Natural killer cell (primary cell): ENCODE measurements around the gene ATP23. TPM values are rescaled to one million over a fixed set of nuclear protein-coding genes. Genes with fewer than 3 reads are reported as not detected.

Source experiments
- ATAC-seq, 3 donors: fragments of 150-1000 bp in 2 of 3; fragments of 200-7000 bp in 1 of 3; cut with Tn5 transposase; 1 replicate in 1 of 3; 2 replicates in 2 of 3; pipeline ENCODE4 v1.10.0; 2021; ENCODE audit warnings: mild to moderate bottlenecking in 2 of 3, moderate library complexity in 2 of 3
- DNase-seq, 2 donors: peaks; one replicate each; pipeline versions ENCODE4 v3.0.0 to v3.0.0-alpha.2; 2013 to 2021; ENCODE audit warnings: mixed read lengths in 1 of 2
- H3K27ac ChIP-seq: one replicate; pipeline ENCODE4 v1.5.1; 2013; ENCODE audit warnings: mild to moderate bottlenecking, low read length
- H3K27me3 ChIP-seq: one replicate; pipeline ENCODE4 v1.6.1; 2013; ENCODE audit warnings: low read length; ENCODE audit not compliant: control insufficient read depth, insufficient read depth
- H3K36me3 ChIP-seq: one replicate; pipeline ENCODE4 v1.6.1; 2013; ENCODE audit warnings: low read length; ENCODE audit not compliant: control insufficient read depth, insufficient read depth
- H3K4me1 ChIP-seq: one replicate; pipeline ENCODE4 v1.6.1; 2013; ENCODE audit warnings: low read length; ENCODE audit not compliant: control insufficient read depth, insufficient read depth
- H3K4me3 ChIP-seq: one replicate; pipeline ENCODE4 v1.5.1; 2013; ENCODE audit warnings: low read length
- H3K9me3 ChIP-seq: one replicate; pipeline ENCODE4 v1.6.1; 2013; ENCODE audit warnings: low read length; ENCODE audit not compliant: control insufficient read depth, insufficient read depth
- H3K27ac Mint-ChIP-seq, 2 donors: one replicate each; pipeline ENCODE4 v1.8.0; 2022; ENCODE audit warnings: mild to moderate bottlenecking in 2 of 2, mixed read lengths in 2 of 2, moderate library complexity in 1 of 2
- H3K27me3 Mint-ChIP-seq, 2 donors: one replicate each; pipeline ENCODE4 v1.8.0; 2022; ENCODE audit warnings: low read depth in 2 of 2, mixed read lengths in 2 of 2
- H3K36me3 Mint-ChIP-seq: one replicate; pipeline ENCODE4 v1.8.0; 2022; ENCODE audit warnings: mixed read lengths
- H3K4me1 Mint-ChIP-seq, 2 donors: one replicate each; pipeline ENCODE4 v1.8.0; 2022; ENCODE audit warnings: mixed read lengths in 2 of 2
- H3K4me3 Mint-ChIP-seq: one replicate; pipeline ENCODE4 v1.8.0; 2022; ENCODE audit warnings: mild to moderate bottlenecking, moderate library complexity, mixed read lengths
- H3K9me3 Mint-ChIP-seq, 2 donors: one replicate each; pipeline ENCODE4 v1.8.0; 2022; ENCODE audit warnings: mixed read lengths in 2 of 2
- CTCF ChIP-seq: fragments of 200-600 bp; IDR thresholded peaks from one replicate; pipeline ENCODE4 v1.8.0; 2022; ENCODE audit warnings: antibody characterized with exemption
- WGBS: methylation state at CpG from one replicate; pipeline ENCODE4 v1.1.7; 2013; ENCODE audit warnings: missing lambda C conversion rate; ENCODE audit not compliant: insufficient coverage; 5-methylcytosine and 5-hydroxymethylcytosine counted together
- intact Hi-C: fragments of 100-400 bp; cut with micrococcal nuclease; formaldehyde crosslinking; loops from one replicate; pipeline ENCODE4 v1.14.2; 2022
- total RNA-seq, 4 donors: library from RNA; stranded (reverse); fragments of 120-200 nt in 1 of 4; gene quantifications; one replicate each; pipeline versions ENCODE4 v1.2.3 to v1.2.4, GENCODE V29; 2013 to 2022

The ATP23 gene
- total RNA-seq, 3 donors from 2014 or later (not counting 1 experiment from before 2014, with no cell fraction given), result 4.9 to 8.8 (median 6.3) TPM

DNA sequence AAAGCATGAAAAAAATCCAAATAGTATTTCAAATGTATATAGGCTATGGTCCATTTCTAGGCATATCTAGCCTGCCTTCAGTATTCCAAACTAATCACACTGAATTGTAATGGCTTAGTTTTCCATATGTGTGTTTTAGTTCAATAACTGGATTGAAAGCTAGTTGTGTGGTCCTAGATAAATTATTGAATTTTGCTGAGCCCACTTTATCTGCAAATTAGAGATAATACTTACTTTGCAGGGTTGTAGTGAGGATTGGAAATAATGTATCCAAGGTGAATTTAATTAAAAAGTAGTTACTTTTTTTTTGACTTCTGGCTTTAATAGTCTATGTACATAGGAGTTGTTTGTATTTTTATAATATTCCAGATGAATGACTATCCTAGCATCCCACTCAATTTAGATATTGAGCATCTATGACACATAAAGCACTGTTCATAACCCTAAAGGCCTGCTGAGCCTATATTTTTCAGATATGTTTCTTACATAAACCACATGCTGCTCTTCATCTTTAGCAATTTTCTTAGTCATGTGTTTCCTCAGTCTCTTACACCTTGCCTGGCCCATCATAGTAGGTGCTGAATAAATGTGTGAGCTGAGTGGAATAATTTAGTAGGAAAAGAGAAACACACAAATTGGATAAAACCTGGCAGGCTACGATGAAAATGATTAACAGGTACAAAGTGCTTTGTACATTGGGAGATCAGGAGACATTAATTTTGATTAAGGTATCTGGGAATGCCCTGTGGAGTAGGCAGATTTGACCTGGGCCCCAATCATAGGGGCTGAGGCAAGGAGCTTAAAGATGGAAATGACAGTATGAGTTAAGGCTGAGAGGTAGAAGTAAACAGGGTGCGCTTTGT lies 1.1 kb upstream of the ATP23 start:
- peak overlapping the region; percentile 54 for H3K4me3 ChIP-seq
- Mint-ChIP-seq H3K36me3 (no peaks in the 10 kb centered on the region), H3K27me3 (no peaks in the 10 kb centered on the region)

DNA sequence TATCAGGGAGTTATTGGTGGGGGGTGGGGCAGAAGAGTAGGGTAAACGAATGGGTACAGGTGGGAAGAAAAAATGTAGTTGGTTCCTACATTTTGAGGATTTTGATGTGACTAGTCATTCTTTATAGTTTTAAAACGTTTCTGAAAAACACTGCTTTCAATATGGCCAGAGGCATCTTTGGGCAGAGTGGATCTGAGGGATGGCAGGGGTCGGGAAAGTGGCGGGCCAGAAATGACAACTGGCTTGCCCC lies 527 bp upstream of the ATP23 start:
- intact Hi-C loops, result no loop called here
- Histone ChIP-seq H3K27ac (peak overlapping the region; percentile 88), H3K4me3 (peak overlapping the region; percentile 54), H3K9me3 (no peaks in the 10 kb centered on the region), H3K27me3 (no peaks in the 10 kb centered on the region), H3K36me3 (no peaks in the 10 kb centered on the region), H3K4me1 (peaks cover 16% of the 10 kb centered on the region)
- no peak for ATAC-seq
- Mint-ChIP-seq H3K9me3 (no peaks in the 10 kb centered on the region), H3K27me3 (no peaks in the 10 kb centered on the region), H3K4me1 (peaks cover 37 to 44% of the 10 kb centered on the region in 2 donors), H3K27ac (peak overlapping the region; percentile 95 to 99), H3K4me3 (peak overlapping the region; percentile 96), H3K36me3 (no peaks in the 10 kb centered on the region)
- 9% methylated on average over 4 of the region's 4 CpGs for WGBS
- no peak for TF ChIP-seq CTCF
- DNase-seq, result no peak

More for the DNA sequence above, 1.1 kb upstream of the ATP23 start:
- DNase-seq (peak in 1 of 2 donors; percentile 27), ATAC-seq (no peak)
- no peaks in the 10 kb centered on the region for H3K36me3 ChIP-seq
- WGBS, result 83% methylated on average over 2 of the region's 2 CpGs
- peaks cover 17% of the 10 kb centered on the region for H3K4me1 ChIP-seq
- intact Hi-C loops, result no loop called here
- H3K27ac Mint-ChIP-seq, result peak overlapping the region; percentile 95 to 99
- H3K27me3 ChIP-seq, result no peaks in the 10 kb centered on the region
- no peaks in the 10 kb centered on the region for H3K9me3 ChIP-seq
- H3K9me3 Mint-ChIP-seq, result no peaks in the 10 kb centered on the region
- H3K4me3 Mint-ChIP-seq, result peak overlapping the region; percentile 96
- TF ChIP-seq CTCF, result no peak
- H3K27ac ChIP-seq, result peak overlapping the region; percentile 88
- H3K4me1 Mint-ChIP-seq, result peaks cover 43 to 50% of the 10 kb centered on the region in 2 donors

DNA sequence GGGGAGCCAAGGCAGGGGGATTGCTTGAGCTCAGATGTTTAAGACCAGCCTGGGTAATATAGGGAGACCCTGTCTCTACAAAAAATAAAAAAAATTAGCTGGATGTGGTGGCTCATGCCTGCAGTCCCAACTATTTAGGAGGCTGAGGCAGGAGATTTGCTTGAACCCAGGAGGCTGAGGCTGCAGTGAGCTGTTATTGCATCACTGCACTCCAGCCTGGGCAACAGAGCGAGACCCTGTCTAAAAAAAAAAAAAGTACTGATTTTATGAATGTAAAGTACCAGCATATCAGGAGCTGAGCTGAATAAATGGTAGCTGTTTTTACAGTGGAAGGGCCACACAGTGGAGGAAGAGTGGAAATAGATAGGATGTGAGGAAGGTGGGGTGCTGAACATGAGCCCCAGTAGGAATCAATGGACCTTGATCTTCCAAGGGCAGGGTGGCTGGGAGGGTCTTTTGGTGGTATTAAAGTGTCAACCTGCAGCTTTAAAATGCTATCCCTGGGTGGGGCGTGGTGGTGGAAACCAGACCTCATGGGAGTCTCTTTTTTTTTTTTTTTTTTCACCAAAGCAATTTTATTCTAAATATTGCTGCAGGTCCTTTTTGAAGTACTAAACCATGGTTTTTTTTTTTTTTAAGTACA lies 2.2 kb downstream of the ATP23 start:
- H3K4me1 Mint-ChIP-seq, result peaks cover 29 to 35% of the 10 kb centered on the region in 2 donors
- no peak for TF ChIP-seq CTCF
- H3K4me3 ChIP-seq, result no peak overlapping the region
- H3K36me3 ChIP-seq, result peaks cover 3% of the 10 kb centered on the region
- 80% methylated on average over 2 of the region's 2 CpGs for WGBS
- H3K27ac ChIP-seq, result no peak overlapping the region
- no peak overlapping the region for H3K4me3 Mint-ChIP-seq
- intact Hi-C loops, result no loop called here
- no peaks in the 10 kb centered on the region for H3K9me3 Mint-ChIP-seq
- no peaks in the 10 kb centered on the region for H3K27me3 ChIP-seq
- H3K36me3 Mint-ChIP-seq, result no peaks in the 10 kb centered on the region
- H3K4me1 ChIP-seq, result peaks cover 16% of the 10 kb centered on the region
- H3K27me3 Mint-ChIP-seq, result no peaks in the 10 kb centered on the region
- peak overlapping the region; percentile 95 to 99 for H3K27ac Mint-ChIP-seq
- no peaks in the 10 kb centered on the region for H3K9me3 ChIP-seq
- ATAC-seq (no peak), DNase-seq (no peak)
